HG02798 (cell line): ENCODE data around the gene PKD2L1.

Source experiments
- ATAC-seq: cut with Tn5 transposase; IDR thresholded peaks from one replicate; pipeline ENCODE4 v1.9.1; 2021; ENCODE audit warnings: mild to moderate bottlenecking; ENCODE audit not compliant: unreplicated experiment, poor library complexity

Gene PKD2L1

DNA sequence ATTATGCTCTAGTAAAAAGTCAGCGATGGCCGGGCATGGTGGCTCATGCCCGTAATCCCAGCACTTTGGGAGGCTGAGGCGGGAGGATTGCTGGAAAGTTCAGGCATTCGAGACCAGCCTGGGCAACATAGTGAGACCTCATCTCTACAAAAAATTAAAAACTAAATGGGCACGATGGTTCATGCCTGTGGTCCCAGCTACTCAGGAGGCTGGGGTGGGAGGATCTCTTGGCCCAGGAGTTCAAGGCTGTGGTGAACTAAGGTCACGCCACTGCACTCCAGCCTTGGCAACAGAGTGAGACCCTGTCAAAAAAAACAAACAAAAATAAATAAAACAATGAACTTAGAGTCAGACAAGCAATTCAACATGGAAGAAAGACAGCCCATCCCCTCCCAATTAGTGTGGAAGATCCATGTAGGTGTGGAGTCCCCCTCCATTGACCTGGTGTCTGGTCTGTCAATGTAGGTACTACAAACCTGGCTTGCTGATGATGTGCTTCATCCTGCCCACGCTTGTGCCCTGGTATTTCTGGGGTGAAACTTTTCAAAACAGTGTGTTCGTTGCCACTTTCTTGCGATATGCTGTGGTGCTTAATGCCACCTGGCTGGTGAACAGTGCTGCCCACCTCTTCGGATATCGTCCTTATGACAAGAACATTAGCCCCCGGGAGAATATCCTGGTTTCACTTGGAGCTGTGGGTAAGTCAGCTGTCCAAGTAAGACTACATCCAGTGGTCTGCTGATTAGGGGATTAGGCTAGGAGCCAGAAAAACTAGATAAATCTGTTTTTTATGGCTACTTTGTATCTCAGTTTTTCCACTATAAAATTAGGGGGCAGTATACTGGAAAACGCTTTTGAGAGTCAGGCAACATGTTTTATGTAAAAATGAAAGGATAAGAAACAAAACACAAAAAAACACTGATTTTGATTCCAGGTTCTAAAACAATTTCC is 26.3 kb upstream of the PKD2L1 start:
- ATAC-seq = no peak

DNA sequence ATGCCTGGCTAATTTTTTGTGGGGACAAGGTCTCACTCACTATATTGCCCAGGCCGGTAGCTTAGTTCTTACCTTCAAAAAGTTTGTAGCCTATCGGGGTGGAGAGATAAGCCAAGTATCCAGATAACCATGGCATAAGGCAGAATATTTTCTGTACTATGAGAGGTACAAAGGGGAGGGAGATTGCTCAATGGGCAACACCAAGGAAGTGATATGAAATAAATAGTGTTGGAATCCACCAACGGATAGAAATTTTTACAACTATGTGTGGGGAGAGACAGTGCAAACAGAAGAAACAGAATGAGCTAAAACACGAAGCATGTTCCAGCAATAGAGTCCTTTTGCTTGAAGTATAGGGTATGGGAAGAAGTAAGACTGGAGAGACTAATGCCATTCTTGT is 25.1 kb upstream of the PKD2L1 start:
- no peak for ATAC-seq

DNA sequence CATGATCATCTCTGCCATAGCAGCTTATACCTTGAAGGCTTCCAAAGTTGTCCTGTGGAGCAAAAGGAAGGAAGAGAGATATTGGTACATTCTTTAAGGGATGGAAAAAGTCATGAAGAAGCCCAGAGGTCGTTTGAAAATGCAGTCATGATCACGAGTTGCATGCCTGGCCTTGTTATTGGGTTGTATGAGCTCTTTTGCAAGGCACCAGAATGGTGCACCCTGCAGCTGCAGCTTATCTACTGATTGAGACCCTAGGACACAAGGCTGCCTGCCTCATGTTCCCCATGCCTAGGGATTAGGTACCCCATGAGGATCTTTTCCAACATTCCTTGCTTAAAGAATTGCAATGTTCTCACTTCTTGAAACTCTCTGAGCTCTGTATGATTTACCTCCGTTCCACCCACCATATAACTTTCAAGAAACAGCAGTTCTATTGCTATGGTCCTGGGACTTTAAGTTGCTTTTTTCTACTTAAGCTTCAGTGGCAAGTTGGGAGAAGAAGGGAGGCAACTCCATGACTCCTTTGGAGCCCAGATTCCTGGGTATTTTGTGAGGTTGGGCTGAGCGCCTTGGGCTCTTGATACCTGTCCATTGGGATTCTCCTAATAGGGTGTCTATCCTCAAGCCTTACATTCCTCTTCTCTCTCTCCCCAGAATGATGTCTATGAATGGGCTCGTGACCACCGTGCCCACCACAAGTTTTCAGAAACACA is 23.9 kb upstream of the PKD2L1 start:
- no peak for ATAC-seq

DNA sequence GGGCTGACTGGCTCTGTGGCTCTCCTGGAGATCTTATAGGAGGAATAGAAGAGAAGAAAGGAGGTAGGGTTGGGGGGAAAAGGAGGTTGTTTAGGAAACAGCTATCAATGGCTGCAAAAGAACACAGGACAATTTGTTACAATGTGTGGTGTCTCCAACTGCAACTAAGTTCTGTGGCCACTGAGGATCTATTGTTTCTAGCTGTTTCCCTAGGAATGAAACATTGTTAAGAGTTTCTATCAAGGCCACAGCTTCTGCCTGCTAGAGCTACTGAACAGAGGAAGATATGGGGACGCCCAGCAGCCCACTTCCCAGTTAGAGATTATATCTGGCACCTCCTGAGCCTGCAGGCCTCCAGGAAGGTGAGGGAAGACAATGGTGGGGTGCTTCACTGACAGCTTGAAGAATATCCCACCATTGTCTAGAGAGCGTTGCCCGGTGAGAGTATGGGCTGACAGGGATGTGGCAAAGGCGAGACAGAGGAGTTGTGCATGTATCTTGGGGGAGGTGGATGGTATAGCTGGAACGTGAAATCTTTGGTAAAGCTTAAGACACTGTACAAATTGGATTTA is 21.0 kb upstream of the PKD2L1 start:
- ATAC-seq = no peak

DNA sequence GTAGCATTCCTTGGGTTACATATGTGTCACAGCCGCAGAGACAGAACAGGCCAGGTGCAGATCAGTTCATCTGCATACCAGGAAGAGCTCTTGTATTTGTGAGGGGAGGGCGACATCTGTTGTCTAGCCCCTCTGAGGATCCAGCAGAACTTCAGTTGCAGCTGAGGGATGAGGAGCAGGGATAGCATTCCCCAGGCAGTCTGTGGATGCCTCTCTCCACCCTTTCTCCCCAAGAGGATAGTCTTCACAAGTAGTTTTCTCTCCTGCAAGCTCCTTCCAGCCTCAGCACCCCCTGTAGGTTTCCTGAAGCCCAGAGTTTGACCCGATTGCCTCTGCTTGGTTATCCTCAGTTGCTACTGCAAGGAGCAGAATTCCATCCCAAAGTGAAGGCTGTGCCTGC is 19.6 kb upstream of the PKD2L1 start:
- no peak for ATAC-seq

DNA sequence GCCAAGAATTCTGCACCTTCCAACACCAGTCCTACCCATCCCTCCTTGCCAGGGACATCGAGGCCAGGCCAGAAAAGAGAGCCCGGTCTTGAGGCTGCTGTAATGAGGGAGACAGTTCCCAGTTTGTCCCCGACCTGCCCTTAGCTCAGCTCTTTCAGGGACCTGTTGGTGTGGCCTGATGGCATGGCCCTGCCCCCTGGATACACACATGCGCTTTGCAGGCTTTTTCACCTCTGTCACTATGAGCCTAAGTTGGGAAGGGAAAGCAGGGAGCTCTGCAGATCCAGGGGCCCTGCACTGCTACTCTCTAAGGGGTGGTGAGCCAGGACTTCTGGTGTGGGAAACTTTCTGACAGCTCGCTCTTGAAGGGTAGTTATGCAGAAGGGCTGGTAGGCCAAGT is 19.1 kb upstream of the PKD2L1 start:
- ATAC-seq = no peak

DNA sequence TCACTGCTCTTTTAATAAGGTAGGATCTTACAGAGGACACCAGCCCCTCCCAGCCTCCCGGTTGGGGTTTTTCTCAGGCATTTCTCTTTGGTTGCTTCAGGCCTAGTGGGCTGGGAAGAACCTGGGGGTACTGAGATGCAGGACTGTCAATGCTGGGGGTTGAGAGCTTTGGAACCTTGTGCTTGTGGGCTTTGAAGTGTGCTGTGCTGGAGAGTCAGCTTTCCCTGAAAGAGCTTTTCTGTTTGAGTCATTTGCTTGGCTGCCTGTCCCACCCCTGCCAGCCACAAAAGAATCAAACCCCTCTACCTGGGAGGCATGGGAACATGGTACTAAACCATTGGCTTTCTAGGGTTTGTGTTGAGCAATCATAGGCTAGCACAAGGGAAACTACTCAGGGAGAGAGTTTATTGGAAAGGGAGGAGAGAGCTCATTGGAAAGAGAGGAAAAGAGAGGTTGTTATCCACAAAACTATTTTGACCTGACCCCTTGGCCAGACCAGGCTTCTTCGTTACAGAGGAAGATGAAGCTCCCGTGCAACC is 18.4 kb upstream of the PKD2L1 start:
- ATAC-seq = no peak

DNA sequence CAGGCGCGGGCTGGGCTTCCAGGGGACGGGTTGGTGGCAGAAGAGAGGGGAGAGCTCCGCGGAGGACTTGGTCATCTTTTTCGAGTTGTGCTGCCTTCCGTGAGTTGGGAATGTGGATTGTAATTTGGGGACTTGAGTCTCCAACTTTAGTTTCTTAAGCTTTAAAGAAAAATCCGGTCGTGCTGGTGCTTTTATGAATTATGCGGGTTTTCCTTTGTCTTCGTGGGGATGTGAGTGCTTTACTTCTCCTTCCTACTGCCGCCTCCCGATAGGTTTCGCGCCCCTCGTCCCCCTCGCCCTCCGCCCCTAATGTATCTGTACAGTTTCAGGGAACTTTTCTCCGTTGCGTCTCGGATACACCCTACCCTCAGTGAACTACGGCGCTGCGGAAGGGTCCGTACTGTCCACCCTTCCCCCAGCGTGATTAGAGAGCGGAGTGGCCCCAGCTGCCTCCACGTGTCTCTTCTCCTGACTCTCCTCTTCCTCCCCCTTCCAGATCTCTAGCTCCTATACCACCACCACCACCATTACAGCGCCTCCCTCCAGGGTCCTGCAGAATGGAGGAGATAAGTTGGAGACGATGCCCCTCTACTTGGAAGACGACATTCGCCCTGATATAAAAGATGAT is 17.7 kb upstream of the PKD2L1 start:
- peak; percentile 3 for ATAC-seq

DNA sequence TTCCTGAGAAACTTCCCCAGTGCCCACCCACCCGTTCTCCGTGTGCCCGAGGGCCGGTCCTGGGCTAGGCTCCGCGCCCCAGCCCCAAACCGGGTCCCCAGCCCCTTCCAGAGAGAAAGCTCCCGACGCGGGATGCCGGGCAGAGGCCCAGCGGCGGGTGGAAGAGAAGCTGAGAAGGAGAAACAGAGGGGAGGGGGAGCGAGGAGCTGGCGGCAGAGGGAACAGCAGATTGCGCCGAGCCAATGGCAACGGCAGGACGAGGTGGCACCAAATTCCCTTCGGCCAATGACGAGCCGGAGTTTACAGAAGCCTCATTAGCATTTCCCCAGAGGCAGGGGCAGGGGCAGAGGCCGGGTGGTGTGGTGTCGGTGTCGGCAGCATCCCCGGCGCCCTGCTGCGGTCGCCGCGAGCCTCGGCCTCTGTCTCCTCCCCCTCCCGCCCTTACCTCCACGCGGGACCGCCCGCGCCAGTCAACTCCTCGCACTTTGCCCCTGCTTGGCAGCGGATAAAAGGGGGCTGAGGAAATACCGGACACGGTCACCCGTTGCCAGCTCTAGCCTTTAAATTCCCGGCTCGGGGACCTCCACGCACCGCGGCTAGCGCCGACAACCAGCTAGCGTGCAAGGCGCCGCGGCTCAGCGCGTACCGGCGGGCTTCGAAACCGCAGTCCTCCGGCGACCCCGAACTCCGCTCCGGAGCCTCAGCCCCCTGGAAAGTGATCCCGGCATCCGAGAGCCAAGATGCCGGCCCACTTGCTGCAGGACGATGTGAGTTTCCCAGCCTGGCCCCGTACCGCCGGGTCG is 16.9 kb upstream of the PKD2L1 start, which contains the start of gene SCD:
TSS of gene SCD (plus strand) at position 469 of the 803 bp plus-strand sequence. CDS start at position 741, 272 bp downstream.
- ATAC-seq = peak; percentile 93

DNA sequence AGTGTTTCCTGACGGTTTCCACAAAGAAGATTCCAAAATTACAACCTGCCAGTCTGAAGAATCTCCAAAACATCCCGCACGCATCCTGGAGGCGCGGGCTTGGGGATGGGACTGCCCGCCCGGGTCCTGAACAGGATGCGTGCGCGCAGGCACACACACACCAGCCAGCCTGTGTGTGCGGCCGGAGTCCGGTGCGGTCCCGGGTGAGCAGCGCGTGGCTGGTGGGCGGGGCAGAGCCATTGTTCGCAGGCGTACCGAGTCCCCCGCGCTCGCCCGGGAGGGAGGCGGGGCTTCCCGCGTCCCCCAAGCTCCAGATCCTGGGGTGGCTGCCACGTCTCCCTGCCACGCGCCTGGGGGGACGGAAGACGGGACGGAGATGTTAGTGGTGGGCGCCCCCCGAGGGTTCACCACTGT is 16.3 kb upstream of the PKD2L1 start:
- peak; percentile 49 for ATAC-seq

DNA sequence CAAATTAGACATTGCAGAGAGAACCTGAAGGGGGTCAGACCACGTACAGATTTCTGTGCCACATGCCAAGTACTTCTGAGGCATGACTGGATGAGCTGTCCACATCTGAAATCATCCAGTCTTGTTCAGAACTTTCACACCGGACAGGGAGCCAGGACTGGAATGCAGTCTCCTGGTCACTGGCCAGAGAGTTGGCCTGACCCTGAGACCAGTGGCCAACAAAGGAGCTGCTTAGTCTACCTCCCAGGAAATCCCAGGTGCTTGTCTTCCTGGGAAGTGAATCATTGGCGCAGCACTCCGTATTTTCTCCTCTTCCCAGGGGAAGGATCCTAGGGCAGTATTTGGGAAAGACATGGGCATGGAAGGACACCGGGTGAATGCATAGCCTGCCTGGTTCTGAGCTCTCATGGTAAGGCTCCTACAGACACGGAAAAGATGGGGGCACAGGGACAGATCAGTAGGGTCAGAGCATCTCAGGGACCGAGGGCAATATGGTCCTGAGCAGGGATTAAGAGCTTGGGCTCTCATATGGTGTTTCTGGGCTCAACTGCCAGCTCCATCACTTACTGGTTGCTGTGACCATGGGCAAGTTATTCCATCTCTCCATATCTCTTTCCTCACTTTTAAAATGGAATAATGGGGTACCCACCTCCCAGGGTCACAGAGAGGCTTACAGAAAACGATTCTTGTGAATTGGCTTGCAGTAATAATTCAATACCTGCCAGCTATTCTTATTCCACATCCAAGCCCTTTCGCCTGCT is 15.7 kb upstream of the PKD2L1 start:
- no peak for ATAC-seq

DNA sequence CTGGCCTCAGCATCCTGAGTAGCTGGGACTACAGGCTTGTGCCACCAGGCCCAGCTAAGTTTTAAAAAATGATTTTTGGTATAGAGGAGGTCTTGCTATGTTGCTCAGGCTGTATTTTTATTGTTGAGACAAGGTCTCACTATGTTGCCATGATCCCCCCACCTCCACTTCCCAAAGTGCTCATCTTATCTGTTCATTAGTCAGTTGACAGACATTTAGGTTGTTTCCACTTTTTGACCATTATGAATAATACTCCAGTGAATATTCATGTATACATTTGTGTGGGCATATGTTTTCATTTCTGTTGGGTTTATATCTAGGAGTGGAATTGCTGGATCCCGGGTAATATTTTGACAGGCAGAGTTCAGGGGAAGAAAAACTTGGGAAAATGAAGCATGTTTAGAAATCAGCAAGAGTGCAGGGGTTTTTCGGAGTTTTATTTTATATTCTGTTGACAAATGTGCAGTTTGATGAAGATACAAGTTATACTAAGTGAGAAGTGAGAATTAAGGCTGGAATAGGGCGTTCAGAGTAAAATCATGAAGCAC is 14.3 kb upstream of the PKD2L1 start:
- ATAC-seq = no peak

DNA sequence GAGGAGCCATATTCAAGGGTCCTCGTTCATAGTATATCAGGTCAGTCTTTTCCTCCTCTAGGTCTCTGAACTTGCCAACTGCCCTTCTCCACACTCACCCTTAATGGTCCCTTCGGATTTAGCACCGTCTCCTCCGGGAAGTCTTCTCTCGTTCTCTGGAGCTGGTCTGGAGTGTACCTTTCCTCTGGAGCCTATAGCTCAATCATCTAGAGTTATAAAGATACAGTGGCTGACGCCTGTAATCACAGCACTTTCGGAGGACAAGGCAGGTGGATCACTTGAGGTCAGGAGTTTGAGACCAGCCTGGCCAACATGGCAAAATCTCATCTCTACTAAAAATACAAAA is 12.6 kb upstream of the PKD2L1 start:
- no peak for ATAC-seq

DNA sequence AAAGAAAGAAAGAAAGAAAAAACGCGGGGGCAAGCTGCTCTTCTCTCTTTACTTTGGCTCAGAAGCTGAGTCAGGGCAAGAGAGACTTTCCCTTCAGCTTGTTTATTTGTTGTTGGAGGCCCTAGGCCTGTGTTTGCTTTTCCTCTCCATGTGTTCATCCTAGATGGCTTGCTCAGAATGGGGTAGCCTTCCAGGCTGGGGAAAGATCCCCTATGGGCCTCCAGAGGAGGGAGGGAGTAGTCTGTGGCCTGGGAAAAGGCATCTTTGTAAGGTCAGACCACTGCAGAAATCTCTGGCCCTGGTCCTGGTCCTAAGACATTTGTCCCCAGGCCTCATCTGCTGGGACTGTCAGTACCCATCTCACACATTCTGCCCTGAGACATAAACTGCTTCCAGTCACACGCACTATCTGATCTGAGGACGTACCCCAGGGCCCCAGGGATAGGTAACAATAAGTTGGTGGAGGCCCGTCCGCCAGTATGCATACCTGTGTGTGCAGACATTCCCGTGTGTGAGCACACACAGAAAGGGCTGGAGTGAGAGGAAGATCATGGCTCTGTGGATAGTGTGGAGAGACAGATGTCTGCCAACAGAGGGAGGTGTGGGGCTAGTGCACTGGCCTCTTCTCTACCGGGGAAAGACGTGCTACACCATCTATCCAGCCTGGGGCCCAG is 12.1 kb upstream of the PKD2L1 start:
- no peak for ATAC-seq

DNA sequence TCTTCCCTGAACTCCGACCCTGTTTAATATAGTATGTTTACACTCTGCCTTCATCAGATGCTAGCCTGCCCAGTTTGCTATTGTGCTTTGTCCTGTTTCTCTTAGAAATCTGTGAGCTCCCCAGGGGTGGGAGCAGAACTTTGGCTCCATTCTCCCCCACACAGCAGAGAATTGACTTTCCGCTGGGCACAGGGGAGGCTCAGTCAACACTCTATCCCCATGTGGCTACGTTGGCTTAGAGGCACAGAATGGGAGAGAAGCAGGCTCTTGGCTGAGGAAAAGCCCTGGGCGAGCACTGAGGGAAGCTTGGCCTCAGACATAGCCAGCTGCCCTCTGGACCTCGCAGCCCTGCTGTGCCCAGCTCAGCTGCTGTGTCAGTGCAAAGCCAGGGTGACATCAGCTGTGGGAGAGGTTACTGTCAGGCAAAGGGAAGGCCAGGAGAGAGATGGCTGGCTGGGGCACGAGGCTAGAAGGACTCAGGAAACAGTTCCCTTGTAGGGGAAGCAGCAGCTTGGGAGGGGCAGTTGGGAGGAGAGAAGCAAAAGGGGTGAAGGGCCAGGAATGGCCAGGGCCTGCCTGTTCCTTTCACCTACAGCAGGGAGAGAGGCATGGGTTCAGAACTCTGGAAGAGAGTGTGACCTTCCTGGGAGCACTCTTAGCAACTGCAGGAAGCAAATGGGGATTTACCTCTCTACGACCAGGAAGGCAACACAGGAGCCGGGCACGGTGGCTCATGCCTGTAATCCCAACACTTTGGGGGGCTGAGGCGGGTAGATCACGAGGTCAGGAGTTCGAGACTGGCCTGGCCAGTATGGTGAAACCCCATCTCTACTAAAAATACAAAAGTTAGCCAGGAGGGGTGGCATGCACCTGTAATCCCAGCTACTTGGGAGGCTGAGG is 11.2 kb upstream of the PKD2L1 start:
- ATAC-seq = no peak

DNA sequence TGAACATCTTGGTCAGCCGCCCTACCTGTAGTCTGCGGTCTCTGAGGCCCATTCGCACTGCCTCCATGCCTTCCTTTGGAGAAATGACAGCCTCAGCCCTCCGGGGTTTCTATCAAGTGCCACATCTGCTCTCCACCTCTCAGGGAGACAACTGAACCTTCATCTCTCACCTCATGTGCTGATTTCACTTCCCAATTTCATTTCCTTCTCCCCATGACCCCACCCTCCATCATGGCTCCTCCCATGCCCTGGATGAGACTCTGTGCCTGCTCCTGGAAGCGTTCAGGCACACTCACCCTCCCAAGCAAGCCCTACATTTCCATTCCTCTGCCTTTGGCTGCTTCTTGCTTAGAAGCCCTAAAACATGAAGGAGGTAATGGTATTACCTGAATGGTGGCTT is 9.2 kb upstream of the PKD2L1 start:
- no peak for ATAC-seq

DNA sequence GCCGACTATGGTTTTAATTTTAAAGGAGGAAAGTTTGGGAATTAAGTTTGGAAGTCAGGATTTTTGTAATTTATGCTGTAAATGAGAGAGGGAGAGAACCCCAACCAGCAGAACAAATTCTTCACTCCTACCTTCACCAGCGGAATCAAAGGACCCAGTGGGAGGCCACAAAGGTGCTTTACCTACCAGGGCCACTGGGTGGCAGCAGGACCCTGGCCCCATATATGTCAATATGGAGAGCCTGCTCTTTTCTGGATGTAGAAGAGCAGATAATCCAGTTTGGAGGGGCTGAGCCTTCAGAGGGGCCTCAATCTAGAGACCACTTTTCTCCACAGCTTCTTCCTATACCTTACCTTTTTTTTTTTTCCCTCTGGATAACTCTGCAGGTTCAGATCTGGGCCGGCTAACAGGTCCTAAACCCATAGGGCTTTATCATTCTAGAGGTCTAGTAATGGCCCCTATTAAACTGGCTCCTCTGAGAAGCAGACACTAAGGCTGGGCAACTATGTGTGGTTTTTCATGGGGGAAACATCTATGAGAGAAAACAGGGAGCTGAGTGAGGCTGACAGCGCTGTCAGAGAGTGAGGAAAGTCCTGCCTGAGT is 8.5 kb upstream of the PKD2L1 start:
- peak; percentile 73 for ATAC-seq
